Measurements from ENCODE around the gene SLX4. TPM values are rescaled to one million over a fixed set of nuclear protein-coding genes. Genes with fewer than 3 reads are reported as not detected.

The SLX4 gene
- total and polyA plus RNA-seq, 9 of the 15 experiments (the other 6 are each of a cell fraction or from before 2014, with no cell fraction given), result 0.29 to 7.9 (median 3.8) TPM

DNA sequence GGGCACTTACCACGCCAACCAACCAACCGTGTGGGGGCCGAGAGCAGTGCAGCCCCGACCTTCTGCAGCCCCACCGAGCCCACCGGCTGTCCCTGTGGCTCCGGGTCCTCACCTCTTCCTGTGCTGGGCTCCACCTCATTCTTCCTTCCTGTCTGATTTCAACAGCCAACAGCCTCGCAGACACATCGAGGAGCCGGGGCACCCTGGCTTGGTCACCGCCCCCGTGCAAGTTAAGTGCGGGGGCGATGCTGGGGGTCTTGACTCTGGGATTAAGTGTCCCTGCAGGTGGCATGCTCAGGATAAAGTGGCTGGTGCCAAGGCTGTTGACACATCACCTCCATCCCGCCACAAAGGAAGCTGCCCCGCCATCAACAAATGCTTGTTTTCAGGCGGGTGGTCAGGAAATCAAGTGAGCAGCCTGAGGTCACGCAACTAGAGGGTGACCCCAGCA lies 34.1 kb downstream of the SLX4 start, which contains the start of gene NLRC3:
NLRC3 (minus strand) TSS at position 102 of the 451 bp plus-strand sequence. CDS start 12,367 bp downstream, outside the sequence.
- no peak within 1 kb of the TSS for H3K27ac ChIP-seq (ENCODE audit: extremely low read depth, low read depth, low read length)
- TF ChIP-seq, protein P1, sequence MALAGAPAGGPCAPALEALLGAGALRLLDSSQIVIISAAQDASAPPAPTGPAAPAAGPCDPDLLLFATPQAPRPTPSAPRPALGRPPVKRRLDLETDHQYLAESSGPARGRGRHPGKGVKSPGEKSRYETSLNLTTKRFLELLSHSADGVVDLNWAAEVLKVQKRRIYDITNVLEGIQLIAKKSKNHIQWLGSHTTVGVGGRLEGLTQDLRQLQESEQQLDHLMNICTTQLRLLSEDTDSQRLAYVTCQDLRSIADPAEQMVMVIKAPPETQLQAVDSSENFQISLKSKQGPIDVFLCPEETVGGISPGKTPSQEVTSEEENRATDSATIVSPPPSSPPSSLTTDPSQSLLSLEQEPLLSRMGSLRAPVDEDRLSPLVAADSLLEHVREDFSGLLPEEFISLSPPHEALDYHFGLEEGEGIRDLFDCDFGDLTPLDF (CRISPR knock-in tag; IDR thresholded peaks at IDR 0.05), result no peak
- TF ChIP-seq NCOA1 (IDR thresholded peaks at IDR 0.05; ENCODE audit: low read depth) (no peak), ATF1 (CRISPR knock-in tag; IDR thresholded peaks at IDR 0.05) (no peak), ATF1 (tag; IDR thresholded peaks at IDR 0.05) (no peak), POLR3A (IDR thresholded peaks at IDR 0.05; ENCODE audit: borderline replicate concordance, extremely low read depth, insufficient read depth, insufficient read length) (no peak), NFYB (IDR thresholded peaks at IDR 0.05; ENCODE audit: extremely low read depth, insufficient read length) (no peak)
- peak within 1 kb of the TSS in 1 of 2 experiments; percentile 9; a peak in 1 of 4 replicates for H3K9ac ChIP-seq (ENCODE audit: insufficient read depth in 1 of 2, low read depth in 2 of 2, low read length in 2 of 2)
- H3K4me1 ChIP-seq (replicated peaks in 1 of 2; ENCODE audit: control insufficient read depth in 2 of 2, insufficient read depth in 2 of 2, low read length in 2 of 2), result peaks cover 0 to 37% of the 10 kb centered on the region in 2 experiments; a peak in 4 of 5 replicates
- no peaks in the 10 kb centered on the region; a peak in 1 of 5 replicates for H3K27me3 ChIP-seq (ENCODE audit: control insufficient read depth in 2 of 2, insufficient read depth in 2 of 2, low read length in 2 of 2)
- no TSS peak for BruUV-seq (replicated peaks)
- no peaks in the 10 kb centered on the region for H3K79me2 ChIP-seq (ENCODE audit: control insufficient read depth, insufficient read depth, low read length)
- ChIA-PET POLR2A (no interaction called here), CTCF (ENCODE audit: low intra/inter-chr PET ratio) (no interaction called here)
- FAIRE-seq, result no peak
- H3K4me2 ChIP-seq (ENCODE audit: insufficient read depth, low read length), result no peak within 1 kb of the TSS
- no peaks in the 10 kb centered on the region for H3K9me1 ChIP-seq (ENCODE audit: control insufficient read depth, insufficient read depth, low read length)
- no peak within 1 kb of the TSS for H3K4me3 ChIP-seq
- intact Hi-C loops (cut with micrococcal nuclease) (no loop called here), in situ Hi-C loops (cut with MboI) (no loop called here)
- no peaks in the 10 kb centered on the region for H3K9me3 ChIP-seq (replicated peaks; ENCODE audit: control insufficient read depth, insufficient read depth, low read depth, low read length)
- no peak within 1 kb of the TSS for H2AFZ ChIP-seq (ENCODE audit: low read depth, low read length)
- H3K36me3 ChIP-seq (ENCODE audit: control insufficient read depth, insufficient read depth, low read length), result no peaks in the 10 kb centered on the region
- WGBS (ENCODE audit: insufficient coverage, low coverage, missing lambda C conversion rate), result 11% methylated on average over 18 of the region's 18 CpGs
- no peak for DNase-seq (ENCODE audit: extremely low read depth in 1 of 4, low spot score in 3 of 4)
- H4K20me1 ChIP-seq (replicated peaks; ENCODE audit: control insufficient read depth, insufficient read depth, low read length), result no peaks in the 10 kb centered on the region; the same call in none of the 2 replicates
- ATAC-seq, result no peak
